T-helper 17 cell (primary cell): ENCODE results near the gene FCRL5. TPM values are rescaled to one million over a fixed set of nuclear protein-coding genes. Genes with fewer than 3 reads are reported as not detected.

Source experiments
- ATAC-seq: fragments of 150-1000 bp; cut with Tn5 transposase; 2 replicates; pipeline ENCODE4 v1.10.0; 2021; ENCODE audit warnings: mild to moderate bottlenecking, moderate library complexity
- DNase-seq, 3 donors: peaks; one replicate each; pipeline versions ENCODE4 v3.0.0 to v3.0.0-alpha.2; 2020 to 2021
- H3K9me3 ChIP-seq: one replicate; pipeline ENCODE4 v1.7.0; 2013; ENCODE audit warnings: low read length, mild to moderate bottlenecking; ENCODE audit not compliant: control insufficient read depth, poor library complexity, severe bottlenecking
- H3K27ac Mint-ChIP-seq: one replicate; pipeline ENCODE4 v1.8.0; 2022; ENCODE audit warnings: mild to moderate bottlenecking, moderate library complexity, mixed read lengths
- H3K27me3 Mint-ChIP-seq: one replicate; pipeline ENCODE4 v1.8.0; 2022; ENCODE audit warnings: mixed read lengths
- H3K36me3 Mint-ChIP-seq: one replicate; pipeline ENCODE4 v1.8.0; 2022; ENCODE audit warnings: low read depth, mixed read lengths
- H3K4me1 Mint-ChIP-seq: one replicate; pipeline ENCODE4 v1.8.0; 2022; ENCODE audit warnings: mild to moderate bottlenecking, mixed read lengths
- H3K4me3 Mint-ChIP-seq: one replicate; pipeline ENCODE4 v1.8.0; 2022; ENCODE audit warnings: mild to moderate bottlenecking, moderate library complexity, mixed read lengths
- total RNA-seq, 4 donors: library from RNA in 2 of 4; stranded (reverse) in 2 of 4; gene quantifications; one replicate each; pipeline ENCODE4 v1.2.3 and lab custom pipeline; 2022 to 2026

Gene FCRL5
- 1 to 10 TPM in 1 of 2 donors, not detected in 1; 3.2 TPM for total RNA-seq
- 0 reads per million in 2 donors for total RNA-seq (lab: John Stamatoyannopoulos, UW)

- DNase-seq (no peak), ATAC-seq (no peak)
- H3K27ac Mint-ChIP-seq: no peak within 1 kb of the TSS
- peak within 1 kb of the TSS; percentile 47 for H3K4me3 Mint-ChIP-seq
- peaks cover 8% of the 10 kb centered on the region for H3K4me1 Mint-ChIP-seq
- H3K27me3 Mint-ChIP-seq: peaks cover 16% of the 10 kb centered on the region
- H3K36me3 Mint-ChIP-seq: no peaks in the 10 kb centered on the region
- H3K9me3 ChIP-seq: no peaks in the 10 kb centered on the region
Observed at GRCh38 chr1:157551694-157552693, at the start of gene FCRL5. TSS of gene FCRL5 (minus strand) at chr1:157552515. CDS start at chr1:157552362, 153 bp downstream.

GRCh38 chr1:157600236-157600635 is 47.9 kb upstream of the FCRL5 start:
- Mint-ChIP-seq H3K36me3 (no peaks in the 10 kb centered on the region), H3K4me3 (no peak overlapping the region), H3K27me3 (peaks cover 59% of the 10 kb centered on the region), H3K4me1 (no peaks in the 10 kb centered on the region), H3K27ac (no peak overlapping the region)
- no peaks in the 10 kb centered on the region for H3K9me3 ChIP-seq
- no peak for ATAC-seq
- DNase-seq: no peak

DNA sequence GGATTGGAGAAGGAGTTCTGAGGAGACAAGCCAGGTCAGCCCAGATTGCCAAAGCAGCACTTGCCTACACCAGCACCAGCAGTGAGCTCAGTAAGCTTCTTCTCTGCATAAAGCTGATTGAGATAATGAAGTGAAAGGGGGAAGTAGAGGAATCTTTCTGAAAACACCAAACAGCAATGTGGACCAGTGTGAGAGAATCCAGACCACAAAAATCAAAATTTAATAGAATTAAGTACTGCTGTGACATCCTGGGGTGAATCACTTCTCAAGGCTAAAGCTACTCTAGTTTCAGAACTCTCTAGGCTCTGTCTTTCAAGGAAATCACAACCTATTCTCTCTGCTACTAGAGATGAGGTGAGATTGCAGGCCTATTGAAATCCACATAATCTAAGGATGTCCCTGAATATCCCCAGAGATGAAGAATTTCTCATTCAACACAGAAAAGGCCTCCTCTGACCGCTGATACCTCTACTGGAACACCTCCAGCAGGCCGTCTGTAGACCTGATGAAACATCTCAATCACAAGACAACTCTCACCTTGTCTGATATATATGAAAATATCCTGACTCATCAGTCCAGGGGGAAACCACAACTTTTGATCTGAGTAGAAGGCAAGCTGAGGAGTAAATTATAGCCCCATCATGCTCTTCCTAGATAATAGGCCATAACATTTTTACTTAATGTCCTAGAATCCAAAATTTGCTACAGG is 45.8 kb upstream of the FCRL5 start, which contains the start of gene FCRL4:
TSS of gene FCRL4 (minus strand) at position 127 of the 709 bp plus-strand sequence. CDS start 141 bp downstream, outside the sequence.
- no peak for ATAC-seq

GRCh38 chr1:157596384-157596783 is 44.1 kb upstream of the FCRL5 start:
- H3K27me3 Mint-ChIP-seq: peaks cover 39% of the 10 kb centered on the region
- no peaks in the 10 kb centered on the region for H3K36me3 Mint-ChIP-seq
- H3K4me1 Mint-ChIP-seq: no peaks in the 10 kb centered on the region
- H3K27ac Mint-ChIP-seq: no peak overlapping the region
- ATAC-seq (no peak), DNase-seq (no peak)
- H3K4me3 Mint-ChIP-seq: no peak overlapping the region
- no peaks in the 10 kb centered on the region for H3K9me3 ChIP-seq

More for the DNA sequence above, 45.8 kb upstream of the FCRL5 start, which contains the start of gene FCRL4:
- Mint-ChIP-seq H3K36me3 (no peaks in the 10 kb centered on the region), H3K27me3 (peaks cover 49% of the 10 kb centered on the region), H3K4me1 (no peaks in the 10 kb centered on the region), H3K4me3 (no peak within 1 kb of the TSS), H3K27ac (no peak within 1 kb of the TSS)
- H3K9me3 ChIP-seq: no peaks in the 10 kb centered on the region
- DNase-seq: no peak

DNA sequence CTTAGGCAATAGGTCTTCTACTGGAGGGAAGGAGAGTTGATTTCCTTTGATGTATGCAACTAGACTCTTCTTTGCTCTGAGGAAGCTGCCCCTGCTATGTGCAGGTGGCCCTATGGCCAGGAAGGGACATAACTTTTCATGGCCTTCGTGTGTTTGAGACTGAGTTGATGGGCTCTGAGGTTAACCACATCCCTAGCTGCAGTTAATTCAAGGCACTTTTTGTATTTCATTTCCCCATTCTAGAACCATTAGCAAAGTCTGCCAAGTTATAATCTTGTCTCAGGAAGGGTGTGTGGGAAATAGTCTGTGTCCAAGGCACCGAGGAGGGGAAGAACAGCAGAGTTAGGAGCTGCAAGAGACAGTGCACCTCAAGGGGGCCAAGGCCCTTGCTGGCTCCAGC is 43.0 kb upstream of the FCRL5 start:
- DNase-seq (no peak), ATAC-seq (no peak)
- no peak overlapping the region for H3K4me3 Mint-ChIP-seq
- no peaks in the 10 kb centered on the region for H3K36me3 Mint-ChIP-seq
- no peak overlapping the region for H3K27ac Mint-ChIP-seq
- H3K4me1 Mint-ChIP-seq: no peaks in the 10 kb centered on the region
- H3K9me3 ChIP-seq: no peaks in the 10 kb centered on the region
- peaks cover 32% of the 10 kb centered on the region for H3K27me3 Mint-ChIP-seq

DNA sequence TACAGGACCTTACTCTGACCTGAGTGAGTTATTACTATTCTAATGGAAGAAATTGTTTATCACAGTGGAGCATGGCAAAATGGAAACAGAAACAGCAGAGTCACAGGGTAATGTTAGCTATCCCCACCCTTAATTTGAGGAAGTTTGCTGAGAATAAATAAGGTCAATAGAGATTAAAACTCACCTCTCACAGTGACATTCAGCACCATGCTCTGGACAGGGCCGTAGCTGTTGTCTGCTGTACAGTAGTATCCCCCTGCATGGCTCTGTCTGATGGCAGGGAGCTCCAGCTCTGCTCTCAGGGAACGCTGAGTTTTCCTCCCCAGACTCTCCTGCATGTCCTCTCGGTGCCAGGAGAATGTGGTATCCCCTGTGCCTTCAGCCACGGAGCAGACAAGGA is 33.7 kb upstream of the FCRL5 start:
- Mint-ChIP-seq H3K4me1 (no peaks in the 10 kb centered on the region), H3K27me3 (peaks cover 49% of the 10 kb centered on the region), H3K36me3 (no peaks in the 10 kb centered on the region), H3K27ac (no peak overlapping the region), H3K4me3 (no peak overlapping the region)
- DNase-seq (no peak), ATAC-seq (no peak)
- peaks cover 2% of the 10 kb centered on the region for H3K9me3 ChIP-seq

DNA sequence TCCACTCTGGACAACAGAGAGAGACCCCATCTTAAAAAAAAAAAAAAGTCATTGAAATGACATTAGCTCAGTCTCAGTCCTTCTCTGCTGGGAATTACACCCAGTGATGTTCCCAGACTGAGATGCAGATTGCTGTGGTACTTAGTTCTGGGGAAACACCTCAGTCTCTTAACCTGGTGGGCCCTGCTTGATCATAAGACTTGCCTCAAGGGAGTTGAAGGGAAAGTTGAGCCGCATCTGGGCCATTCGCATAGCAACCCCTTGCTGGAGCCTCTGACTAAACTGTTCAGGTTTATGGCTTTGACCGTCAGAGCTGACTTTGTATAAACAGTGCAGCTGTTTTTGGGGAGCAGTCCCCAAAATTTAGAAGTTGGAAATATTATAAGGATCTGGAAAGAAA is 32.2 kb upstream of the FCRL5 start:
- Mint-ChIP-seq H3K36me3 (no peaks in the 10 kb centered on the region), H3K4me1 (peaks cover 2% of the 10 kb centered on the region), H3K4me3 (no peak overlapping the region), H3K27me3 (peaks cover 55% of the 10 kb centered on the region), H3K27ac (no peak overlapping the region)
- no peak for ATAC-seq
- DNase-seq: no peak
- H3K9me3 ChIP-seq: peaks cover 2% of the 10 kb centered on the region

- Mint-ChIP-seq H3K27me3 (peaks cover 43% of the 10 kb centered on the region), H3K4me3 (no peak overlapping the region), H3K27ac (peak overlapping the region; percentile 43), H3K4me1 (peaks cover 4% of the 10 kb centered on the region), H3K36me3 (peaks cover 2% of the 10 kb centered on the region)
- DNase-seq (no peak), ATAC-seq (no peak)
- H3K9me3 ChIP-seq: peaks cover 2% of the 10 kb centered on the region
Observed at GRCh38 chr1:157580828-157581210, 28.5 kb upstream of the FCRL5 start.

DNA sequence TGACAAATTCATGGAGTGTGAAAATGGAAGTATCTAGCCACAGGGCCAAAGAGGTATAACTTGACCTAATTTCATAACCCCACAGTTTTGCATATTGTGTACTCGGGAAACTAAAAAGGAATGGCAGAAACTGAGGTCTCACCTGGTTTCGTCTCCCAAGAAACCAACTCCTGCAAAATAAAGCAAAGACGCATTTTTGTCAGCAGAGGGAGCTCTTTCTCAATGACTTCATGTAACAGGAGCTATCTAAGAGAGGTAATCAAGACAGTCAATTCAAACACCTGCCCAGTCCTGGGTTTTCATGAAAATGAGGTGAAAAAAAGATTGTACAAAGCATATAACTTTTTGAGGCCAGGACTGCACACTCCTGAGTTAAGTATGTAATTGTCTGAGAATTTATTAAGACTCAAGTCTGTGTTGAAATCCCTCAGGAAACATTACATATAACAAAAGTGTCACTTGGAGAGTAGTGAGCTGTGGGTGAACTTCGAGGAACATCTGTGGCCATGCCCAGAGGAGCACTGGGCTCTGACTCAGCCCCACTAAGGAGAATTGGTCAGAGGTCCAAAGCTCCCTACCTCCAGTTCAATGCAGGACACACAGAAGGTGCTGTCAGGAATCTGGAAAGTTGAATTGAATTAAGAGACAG is 28.0 kb upstream of the FCRL5 start:
- Mint-ChIP-seq H3K27ac (peak overlapping the region; percentile 43), H3K4me1 (peaks cover 4% of the 10 kb centered on the region), H3K4me3 (no peak overlapping the region), H3K27me3 (peaks cover 43% of the 10 kb centered on the region), H3K36me3 (peaks cover 2% of the 10 kb centered on the region)
- peak; percentile 27 for ATAC-seq
- no peak for DNase-seq
- peaks cover 2% of the 10 kb centered on the region for H3K9me3 ChIP-seq

- no peak for DNase-seq
- no peak overlapping the region for H3K27ac Mint-ChIP-seq
- H3K36me3 Mint-ChIP-seq: peaks cover 2% of the 10 kb centered on the region
- H3K4me3 Mint-ChIP-seq: no peak overlapping the region
- peaks cover 67% of the 10 kb centered on the region for H3K27me3 Mint-ChIP-seq
- H3K9me3 ChIP-seq: no peaks in the 10 kb centered on the region
- H3K4me1 Mint-ChIP-seq: peaks cover 4% of the 10 kb centered on the region
- ATAC-seq: no peak
Observed at GRCh38 chr1:157577420-157577819, 25.1 kb upstream of the FCRL5 start.

DNA sequence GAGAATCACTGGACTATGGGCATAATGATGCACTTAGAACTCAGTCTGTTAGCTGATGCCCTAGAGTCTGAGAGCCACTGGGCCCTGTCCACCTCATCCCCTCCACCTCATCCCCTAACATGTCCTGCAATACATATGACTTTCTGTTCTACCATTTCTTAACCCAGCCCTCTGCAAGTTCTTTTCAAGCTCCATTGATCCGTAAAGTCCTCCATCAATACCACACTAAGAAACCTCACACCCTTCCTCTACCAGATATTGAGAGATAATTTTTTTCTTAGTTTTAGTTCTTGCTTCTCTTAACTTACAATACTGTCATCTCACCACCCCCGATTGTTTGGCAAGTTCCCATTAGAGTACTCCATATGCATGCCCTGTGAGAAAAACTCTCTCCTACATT is 23.4 kb upstream of the FCRL5 start:
- DNase-seq (no peak), ATAC-seq (no peak)
- H3K27me3 Mint-ChIP-seq: peaks cover 61% of the 10 kb centered on the region
- H3K27ac Mint-ChIP-seq: no peak overlapping the region
- no peak overlapping the region for H3K4me3 Mint-ChIP-seq
- H3K9me3 ChIP-seq: no peaks in the 10 kb centered on the region
- H3K4me1 Mint-ChIP-seq: peaks cover 4% of the 10 kb centered on the region
- peaks cover 2% of the 10 kb centered on the region for H3K36me3 Mint-ChIP-seq

DNA sequence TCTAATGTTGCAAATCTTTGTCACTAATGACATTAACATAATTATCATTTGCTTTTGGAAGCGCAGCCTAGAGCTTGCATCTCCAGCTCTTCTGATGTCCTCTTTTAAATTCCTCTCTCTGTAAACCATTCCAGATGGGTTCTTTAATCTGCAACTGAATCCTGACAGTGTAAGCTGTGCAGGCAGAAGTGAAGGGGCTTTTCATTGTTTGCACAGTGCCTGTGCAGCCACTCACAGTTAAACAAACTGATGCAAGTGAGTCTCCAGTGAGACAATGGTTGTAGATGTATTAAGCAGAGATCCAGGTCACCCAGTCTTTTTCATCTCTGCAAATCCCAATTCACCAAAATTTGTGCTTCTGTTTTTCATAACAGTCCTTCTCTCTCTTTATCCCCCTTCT is 22.5 kb upstream of the FCRL5 start:
- Mint-ChIP-seq H3K36me3 (peaks cover 2% of the 10 kb centered on the region), H3K27me3 (peaks cover 56% of the 10 kb centered on the region), H3K4me1 (peaks cover 4% of the 10 kb centered on the region), H3K27ac (no peak overlapping the region), H3K4me3 (no peak overlapping the region)
- ATAC-seq (no peak), DNase-seq (no peak)
- no peaks in the 10 kb centered on the region for H3K9me3 ChIP-seq
